H1 (cell line): Measurements from ENCODE around the gene MSI2. TPM values are rescaled to one million over a fixed set of nuclear protein-coding genes. Genes with fewer than 3 reads are reported as not detected.

ENCODE experiments used
- CTCF ChIA-PET: fragments of 300-600 bp; sonication (Branson Sonifier 250); formaldehyde crosslinking; loops from one replicate; lab custom pipeline; 2021; ENCODE audit not compliant: partially characterized antibody; lab: Charles Lee
- POLR2A ChIA-PET: fragments of 300-600 bp; sonication (Branson Sonifier 250); formaldehyde crosslinking; loops from one replicate; lab custom pipeline; 2021; ENCODE audit warnings: inconsistent platforms; ENCODE audit not compliant: partially characterized antibody; lab: Charles Lee
- DNase-seq, 2 experiments: peaks; one replicate each; pipeline versions ENCODE4 v3.0.0 to v3.0.0-alpha.2; 2010 to 2022; ENCODE audit warnings: low spot score in 2 of 2, low read depth in 1 of 2, mixed read lengths in 1 of 2
- FAIRE-seq: peaks from 2 replicates; lab custom pipeline; 2011; peaks lifted over from hg19 to GRCh38; lab: Jason Lieb, UNC
- H2AFZ ChIP-seq: 2 replicates; pipeline ENCODE4 v1.8.1; 2012; ENCODE audit warnings: low read length, inconsistent platforms
- H2AK5ac ChIP-seq: 2 replicates; pipeline ENCODE4 v1.6.1; 2013; ENCODE audit warnings: low read depth, low read length
- H2BK120ac ChIP-seq: replicated peaks from 2 replicates; pipeline ENCODE3; 2013; ENCODE audit warnings: low read depth, low read length, inconsistent platforms
- H2BK12ac ChIP-seq: 2 replicates; pipeline ENCODE4 v1.6.1; 2013; ENCODE audit warnings: low read depth, low read length
- H2BK15ac ChIP-seq: 2 replicates; pipeline ENCODE4 v1.6.1; 2013; ENCODE audit warnings: low read length
- H2BK20ac ChIP-seq: 2 replicates; pipeline ENCODE4 v1.6.1; 2013; ENCODE audit warnings: low read length
- H2BK5ac ChIP-seq: 2 replicates; pipeline ENCODE4 v1.6.1; 2013; ENCODE audit warnings: low read depth, low read length
- H3K14ac ChIP-seq: 2 replicates; pipeline ENCODE4 v1.6.1; 2013; ENCODE audit warnings: inconsistent platforms; ENCODE audit not compliant: insufficient read length
- H3K18ac ChIP-seq: 2 replicates; pipeline ENCODE4 v1.6.1; 2013; ENCODE audit warnings: low read length; ENCODE audit errors: extremely low read depth
- H3K23ac ChIP-seq: 2 replicates; pipeline ENCODE4 v1.6.1; 2013; ENCODE audit warnings: inconsistent platforms; ENCODE audit not compliant: insufficient read length
- H3K23me2 ChIP-seq: 2 replicates; pipeline ENCODE4 v1.6.1; 2013; ENCODE audit warnings: low read depth, low read length
- H3K27ac ChIP-seq: 2 replicates; pipeline ENCODE4 v1.6.1; 2011; ENCODE audit warnings: low read depth, low read length, inconsistent platforms
- H3K27me3 ChIP-seq, 4 experiments: replicated peaks in 1 of 4; 1 replicate in 1 of 4; 2 replicates in 3 of 4; pipeline versions ENCODE4 v1.6.1 to v1.8.1; 2011 to 2013; ENCODE audit warnings: low read length in 3 of 4, mild to moderate bottlenecking in 3 of 4, inconsistent platforms in 2 of 4, mixed read lengths in 2 of 4, moderate library complexity in 1 of 4; ENCODE audit not compliant: control insufficient read depth in 3 of 4, insufficient read depth in 3 of 4; ENCODE audit errors: extremely low read depth in 1 of 4
- H3K36me3 ChIP-seq, 4 experiments: 2 replicates each; pipeline versions ENCODE4 v1.6.1 to v1.8.1; 2011 to 2013; ENCODE audit warnings: mild to moderate bottlenecking in 4 of 4, low read length in 3 of 4, moderate library complexity in 2 of 4, control low read depth in 1 of 4, inconsistent platforms in 1 of 4; ENCODE audit not compliant: insufficient read depth in 4 of 4, control insufficient read depth in 2 of 4
- H3K4ac ChIP-seq: replicated peaks from 2 replicates; pipeline ENCODE3; 2013; ENCODE audit warnings: low read length, low read depth, mixed read lengths, inconsistent platforms; ENCODE audit not compliant: insufficient read length
- H3K4me1 ChIP-seq, 4 experiments: replicated peaks in 1 of 4; 1 replicate in 1 of 4; 2 replicates in 3 of 4; pipeline versions ENCODE4 v1.6.1 to v1.8.1; 2011 to 2013; ENCODE audit warnings: low read length in 3 of 4, inconsistent platforms in 2 of 4, mixed read lengths in 1 of 4; ENCODE audit not compliant: insufficient read depth in 4 of 4, control insufficient read depth in 3 of 4
- H3K4me2 ChIP-seq, 2 experiments: 2 replicates each; pipeline versions ENCODE4 v1.6.1 to v1.8.1; 2011 to 2013; ENCODE audit warnings: low read depth in 2 of 2, low read length in 2 of 2, control low read depth in 1 of 2, inconsistent platforms in 1 of 2, mild to moderate bottlenecking in 1 of 2; ENCODE audit not compliant: insufficient read depth in 1 of 2
- H3K4me3 ChIP-seq, 4 experiments: fragments of 200-600, 300-600 bp in 1 of 4; sonication (generic), shearing (Covaris generic), sonication (Bioruptor Twin) in 1 of 4; 2 replicates each; pipeline versions ENCODE4 v1.5.1 to v1.8.1; 2011 to 2016; ENCODE audit warnings: low read length in 4 of 4, low read depth in 3 of 4, control low read depth in 2 of 4, inconsistent platforms in 2 of 4, mild to moderate bottlenecking in 2 of 4, mixed read lengths in 1 of 4, moderate library complexity in 1 of 4; ENCODE audit not compliant: insufficient read depth in 2 of 4; ENCODE audit errors: extremely low read depth in 1 of 4
- H3K56ac ChIP-seq: replicated peaks from 2 replicates; pipeline ENCODE3; 2013; ENCODE audit warnings: low read depth, mild to moderate bottlenecking, mixed read lengths, low read length, inconsistent platforms; ENCODE audit not compliant: insufficient read length
- H3K79me1 ChIP-seq: 2 replicates; pipeline ENCODE4 v1.6.1; 2013; ENCODE audit warnings: low read depth, low read length, control low read depth
- H3K79me2 ChIP-seq, 2 experiments: 2 replicates each; pipeline versions ENCODE4 v1.6.1 to v1.8.1; 2012 to 2013; ENCODE audit warnings: low read length in 2 of 2, mild to moderate bottlenecking in 2 of 2, inconsistent platforms in 1 of 2; ENCODE audit not compliant: insufficient read depth in 2 of 2, control insufficient read depth in 1 of 2
- H3K9ac ChIP-seq, 4 experiments: replicated peaks in 1 of 4; 1 replicate in 1 of 4; 2 replicates in 3 of 4; pipeline versions ENCODE4 v1.6.1 to v1.8.1; 2011 to 2013; ENCODE audit warnings: low read depth in 3 of 4, low read length in 3 of 4, control low read depth in 2 of 4, mild to moderate bottlenecking in 2 of 4, moderate library complexity in 2 of 4, inconsistent platforms in 1 of 4; ENCODE audit errors: extremely low read depth in 1 of 4
- H3K9me3 ChIP-seq, 2 experiments: 2 replicates each; pipeline versions ENCODE4 v1.6.1 to v1.8.1; 2012 to 2013; ENCODE audit warnings: mild to moderate bottlenecking in 2 of 2, moderate library complexity in 2 of 2, control low read depth in 1 of 2, inconsistent platforms in 1 of 2, low read depth in 1 of 2, low read length in 1 of 2, mixed read lengths in 1 of 2; ENCODE audit not compliant: insufficient read depth in 2 of 2
- H4K20me1 ChIP-seq, 2 experiments: replicated peaks in 1 of 2; 2 replicates each; pipeline versions ENCODE3 to v1.8.1; 2011 to 2013; ENCODE audit warnings: inconsistent platforms in 2 of 2, low read length in 2 of 2, mild to moderate bottlenecking in 1 of 2; ENCODE audit not compliant: insufficient read depth in 2 of 2, control insufficient read depth in 1 of 2
- H4K5ac ChIP-seq: 2 replicates; pipeline ENCODE4 v1.6.1; 2013; ENCODE audit warnings: low read length, low read depth, mixed read lengths, inconsistent platforms; ENCODE audit not compliant: insufficient read length
- H4K8ac ChIP-seq: 2 replicates; pipeline ENCODE4 v1.8.0; 2013; ENCODE audit warnings: mild to moderate bottlenecking, moderate library complexity, low read length, inconsistent platforms; ENCODE audit not compliant: insufficient read depth; ENCODE audit errors: extremely low read depth
- H4K91ac ChIP-seq: replicated peaks from 2 replicates; pipeline ENCODE3; 2013; ENCODE audit warnings: low read length, mixed read lengths, inconsistent platforms; ENCODE audit not compliant: insufficient read length
- BRCA1 ChIP-seq: IDR thresholded peaks from 2 replicates; pipeline ENCODE4 v1.6.1; 2012; ENCODE audit warnings: low read depth, low read length, improper control_type of control experiment
- EGR1 ChIP-seq: IDR thresholded peaks from 2 replicates; pipeline ENCODE4 v1.6.1; 2011; ENCODE audit warnings: low read depth, low read length, borderline replicate concordance
- HDAC2 ChIP-seq, 2 experiments: fragments of 300-600 bp in 1 of 2; sonication (generic) in 1 of 2; IDR thresholded peaks; 2 replicates each; pipeline ENCODE4 v1.6.1; 2011 to 2012; ENCODE audit warnings: low read depth in 2 of 2, low read length in 2 of 2, mild to moderate bottlenecking in 2 of 2, moderate library complexity in 2 of 2, borderline replicate concordance in 1 of 2, inconsistent platforms in 1 of 2
- KDM1A ChIP-seq: fragments of 200-600, 300-600 bp; sonication (generic); IDR thresholded peaks from 2 replicates; pipeline ENCODE4 v1.7.1; 2016; ENCODE audit warnings: mild to moderate bottlenecking, low read length, borderline replicate concordance
- POU5F1 ChIP-seq: IDR thresholded peaks from 2 replicates; pipeline ENCODE4 v1.6.1; 2011; ENCODE audit warnings: low read depth, mild to moderate bottlenecking, low read length, moderate library complexity
- SP4 ChIP-seq: IDR thresholded peaks from 2 replicates; pipeline ENCODE4 v1.6.1; 2012; ENCODE audit warnings: low read length, inconsistent platforms
- SUZ12 ChIP-seq: fragments of 200-600 bp; sonication (generic); IDR thresholded peaks from 2 replicates; pipeline ENCODE4 v1.6.1; 2012; ENCODE audit warnings: mild to moderate bottlenecking, inconsistent platforms, low read length, moderate library complexity, mixed read lengths
- WGBS, 2 experiments: shearing (Covaris generic) in 1 of 2; methylation state at CpG; one replicate each; pipeline versions ENCODE4 v1.1.6 to v1.1.7; 2013 to 2015; ENCODE audit warnings: low lambda C conversion rate in 2 of 2, mixed read lengths in 2 of 2, inconsistent platforms in 1 of 2, low coverage in 1 of 2, missing lambda C conversion rate in 1 of 2; ENCODE audit not compliant: insufficient replicate concordance in 2 of 2, insufficient coverage in 1 of 2, insufficient read length in 1 of 2; ENCODE audit errors: extremely low coverage in 1 of 2, missing lambda C conversion rate in 1 of 2; 5-methylcytosine and 5-hydroxymethylcytosine counted together
- polyA plus RNA-seq, 7 experiments: library from polyadenylated mRNA; depleted of rRNA in 3 of 7; stranded (reverse) in 5 of 7; unstranded in 2 of 7; fragments of >200 nt in 5 of 7; fragments of 200-250 nt in 2 of 7; gene quantifications; 1 replicate in 5 of 7; 2 replicates in 1 of 7; 4 replicates in 1 of 7; pipeline versions ENCODE4 v1.2.1 to v1.2.3, GENCODE V29; 2011 to 2013; ENCODE audit warnings: missing spikeins in 2 of 7, mixed read lengths in 2 of 7
- total RNA-seq: library from RNA; stranded (reverse); fragmentation: NEBNext Ultra II Directional; extraction: Animal tissue kit (Norgen Biotek cat#: 25700); gene quantifications from 2 replicates; pipeline ENCODE4 v1.2.1, GENCODE V29; 2021

MSI2 gene
- total and polyA plus RNA-seq, 2 of the 8 experiments (the other 6 are each of a cell fraction or from before 2014, with no cell fraction given): 36.7 to 80.6 TPM

DNA sequence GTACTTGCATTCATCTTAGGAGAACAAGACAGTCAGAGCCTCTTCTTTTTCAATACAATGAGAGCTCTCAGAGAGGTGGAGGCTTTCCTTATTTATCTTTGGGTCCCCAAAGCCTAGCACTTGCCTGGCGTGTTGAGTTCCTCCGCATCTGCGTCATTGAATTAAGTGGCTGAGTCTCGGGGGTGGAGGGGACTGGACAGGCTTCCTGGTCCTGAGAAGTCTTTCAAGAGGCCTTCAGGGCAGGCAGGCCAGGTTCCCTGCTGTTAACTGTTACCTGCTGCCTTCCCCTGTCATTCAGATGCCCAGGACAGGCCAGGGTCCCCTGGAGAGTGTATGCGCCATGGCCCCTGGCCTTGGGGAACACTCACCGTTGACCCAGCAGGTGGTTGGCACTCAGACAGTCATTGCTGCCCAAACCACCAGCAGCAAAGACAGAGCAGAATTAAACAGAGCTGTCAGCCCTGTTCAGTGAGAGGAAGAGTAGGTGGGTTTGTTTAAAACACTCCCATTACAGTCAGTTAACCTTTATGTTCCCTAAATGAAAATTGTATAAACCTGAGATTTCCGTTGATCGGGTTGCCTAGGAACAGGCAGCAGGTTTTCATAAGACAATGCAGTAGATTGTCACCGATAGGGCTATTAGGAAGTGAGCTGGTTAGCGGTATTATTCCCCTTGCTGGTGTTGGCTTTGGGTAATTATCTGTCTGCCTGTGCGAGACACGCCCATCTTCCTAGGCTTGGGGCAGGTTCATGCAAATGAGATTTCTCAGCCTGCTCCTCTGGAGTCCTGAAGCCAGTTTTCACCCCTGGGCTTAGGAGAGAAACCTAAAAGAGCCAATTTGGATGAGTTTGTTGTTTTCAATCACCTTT, 356.1 kb downstream of the MSI2 start:
- Histone ChIP-seq H2BK15ac (no peak overlapping the region), H3K4me2 (peak overlapping the region in 1 of 2 experiments; percentile 54; a peak in 2 of 4 replicates), H4K8ac (no peak overlapping the region), H3K36me3 (peaks cover 0 to 9% (median 0%) of the 10 kb centered on the region in 4 experiments; a peak in 2 of 8 replicates), H3K9me3 (no peaks in the 10 kb centered on the region), H3K27me3 (no peaks in the 10 kb centered on the region), H3K4me3 (no peak overlapping the region), H3K27ac (no peak overlapping the region), H3K4ac (no peak overlapping the region), H4K5ac (no peak overlapping the region), H2BK12ac (no peak overlapping the region), H3K9ac (no peak overlapping the region), H3K56ac (no peak overlapping the region), H3K14ac (no peak overlapping the region), H3K18ac (no peak overlapping the region), H2BK20ac (peak overlapping the region; percentile 63; the same call in 1 of the 2 replicates), H3K79me2 (no peaks in the 10 kb centered on the region), H2BK5ac (no peak overlapping the region), H2AK5ac (no peak overlapping the region), H4K91ac (no peak overlapping the region), H3K23ac (no peak overlapping the region), H4K20me1 (peaks cover 0 to 3% of the 10 kb centered on the region in 2 experiments), H2BK120ac (no peak overlapping the region), H3K79me1 (no peaks in the 10 kb centered on the region), H3K23me2 (no peaks in the 10 kb centered on the region), H3K4me1 (peaks cover 8 to 32% (median 22%) of the 10 kb centered on the region in 4 experiments), H2AFZ (no peak overlapping the region)
- peak; percentile 48 for FAIRE-seq
- DNase-seq: no peak
- 56% methylated on average over 11 of the region's 12 CpGs; no CpG with 5 or more reads in 1 of the 2 experiments for WGBS, 2 experiments
- ChIA-PET POLR2A (no interaction called here), CTCF (interaction anchor here (1.0 to 9.0 kb wide), 3 partner anchors 12 to 59 kb away, joined by 3 to 56 read pairs (median 3); no protein-coding TSS in a partner anchor)
- TF ChIP-seq SUZ12 (no peak), BRCA1 (no peak), SP4 (no peak), KDM1A (no peak), POU5F1 (no peak), HDAC2 (IDR thresholded peaks at IDR 0.05; ENCODE audit: borderline replicate concordance in 1 of 2, low read depth in 2 of 2, low read length in 2 of 2) (0 out of 4 replicates have a peak, but pooled peaks of 1 of the 2 experiments have one; percentile 29), EGR1 (no peak)
